Purkinje cell (primary cell): Measurements from ENCODE around the gene NAA80. TPM values are rescaled to one million over a fixed set of nuclear protein-coding genes. Genes with fewer than 3 reads are reported as not detected.

Source experiments
- polyA plus RNA-seq: library from polyadenylated mRNA; unstranded; fragments of >200 nt; fragmentation: Nextera tagmentation; gene quantifications from 2 replicates; pipeline ENCODE4 v1.2.1, GENCODE V29; 2014

The NAA80 gene, protein sequence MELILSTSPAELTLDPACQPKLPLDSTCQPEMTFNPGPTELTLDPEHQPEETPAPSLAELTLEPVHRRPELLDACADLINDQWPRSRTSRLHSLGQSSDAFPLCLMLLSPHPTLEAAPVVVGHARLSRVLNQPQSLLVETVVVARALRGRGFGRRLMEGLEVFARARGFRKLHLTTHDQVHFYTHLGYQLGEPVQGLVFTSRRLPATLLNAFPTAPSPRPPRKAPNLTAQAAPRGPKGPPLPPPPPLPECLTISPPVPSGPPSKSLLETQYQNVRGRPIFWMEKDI
- polyA plus RNA-seq: 0.76 and 4.6 TPM in 2 replicates

GRCh38 chr3:50298836-50299637, at the start of gene NAA80, which contains the start of gene HYAL3:
TSS of gene NAA80 (minus strand) at chr3:50299405. CDS start at chr3:50297463, 1,942 bp downstream.
TSS of gene HYAL3 (minus strand) at chr3:50299405. CDS start at chr3:50295602, 3,803 bp downstream.

GRCh38 chr3:50345586-50346234, 46.5 kb upstream of the NAA80 start, which contains the start of gene ZMYND10:
TSS of gene ZMYND10 (minus strand) at chr3:50345732. CDS start at chr3:50345579, 153 bp downstream.

DNA sequence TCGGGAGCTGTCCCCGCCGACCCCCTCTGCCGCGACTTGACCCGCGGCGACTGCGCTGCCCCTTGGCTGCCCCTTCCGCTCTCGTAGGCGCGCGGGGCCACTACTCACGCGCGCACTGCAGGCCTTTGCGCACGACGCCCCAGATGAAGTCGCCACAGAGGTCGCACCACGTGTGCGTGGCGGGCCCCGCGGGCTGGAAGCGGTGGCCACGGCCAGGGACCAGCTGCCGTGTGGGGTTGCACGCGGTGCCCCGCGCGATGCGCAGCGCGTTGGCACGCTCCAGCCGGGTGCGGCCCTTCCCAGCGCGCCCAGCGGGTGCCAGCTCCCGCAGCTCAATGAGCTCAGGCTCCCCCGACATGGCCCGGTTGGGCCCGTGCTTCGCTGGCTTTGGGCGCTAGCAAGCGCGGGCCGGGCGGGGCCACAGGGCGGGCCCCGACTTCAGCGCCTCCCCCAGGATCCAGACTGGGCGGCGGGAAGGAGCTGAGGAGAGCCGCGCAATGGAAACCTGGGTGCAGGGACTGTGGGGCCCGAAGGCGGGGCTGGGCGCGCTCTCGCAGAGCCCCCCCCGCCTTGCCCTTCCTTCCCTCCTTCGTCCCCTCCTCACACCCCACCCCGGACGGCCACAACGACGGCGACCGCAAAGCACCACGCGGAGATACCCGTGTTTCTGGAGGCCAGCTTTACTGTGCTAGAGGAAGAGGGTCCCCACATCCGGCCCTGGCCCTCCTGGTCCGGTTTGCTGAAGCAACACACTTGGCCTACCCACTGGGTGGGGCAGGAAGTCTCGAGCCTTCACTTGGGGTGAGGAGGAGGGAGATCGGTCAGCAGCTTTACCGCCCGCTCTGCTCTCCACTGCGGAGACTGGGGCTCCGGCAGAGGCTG, 41.5 kb upstream of the NAA80 start, which contains the start of gene RASSF1:
Gene RASSF1 (minus strand): TSS at position 389 of the 882 bp plus-strand sequence. CDS start 31 bp downstream, at position 358.

GRCh38 chr3:50327943-50328691, 28.9 kb upstream of the NAA80 start, which contains the start of gene TUSC2:
TSS of gene TUSC2 (minus strand) at chr3:50328223. CDS start at chr3:50328099, 124 bp downstream.

DNA sequence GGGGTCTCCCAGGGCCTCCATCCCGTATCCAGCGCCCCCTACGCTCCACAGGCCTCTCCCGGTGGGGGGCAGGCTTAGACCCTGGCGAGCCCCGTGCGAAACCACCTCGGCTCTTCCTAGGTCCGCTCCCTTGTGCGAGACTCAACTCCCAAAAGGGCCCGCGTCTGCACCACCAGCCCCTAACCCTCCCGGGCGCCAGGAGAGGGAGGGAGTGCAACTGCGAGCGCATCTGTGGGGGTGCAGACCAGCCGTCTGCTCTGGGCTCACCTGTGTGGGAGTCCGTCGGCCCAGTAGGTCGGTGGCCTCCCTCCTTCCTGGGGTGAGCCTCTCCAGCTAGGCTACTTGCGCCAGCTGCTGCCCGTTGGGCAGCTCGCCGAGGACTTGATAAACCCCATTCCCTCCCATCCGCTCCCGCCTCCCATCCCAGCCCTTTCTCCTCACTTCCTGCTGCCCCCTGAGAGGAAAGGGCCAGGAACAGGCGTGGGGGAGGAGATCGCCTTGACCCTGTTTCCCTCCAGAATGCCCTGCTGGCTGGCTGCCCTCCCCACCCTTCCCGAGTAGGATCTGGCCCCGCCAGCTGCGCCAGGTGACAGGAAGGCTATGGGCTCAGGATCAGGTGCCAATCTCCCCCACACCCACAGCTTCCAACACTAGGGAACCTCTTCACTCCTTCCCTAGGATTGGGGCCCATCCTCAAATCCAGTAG, 23.3 kb upstream of the NAA80 start, which contains the start of gene HYAL2:
Gene HYAL2 (minus strand): TSS at position 360 of the 706 bp plus-strand sequence. CDS start 2,256 bp downstream, outside the sequence.

DNA sequence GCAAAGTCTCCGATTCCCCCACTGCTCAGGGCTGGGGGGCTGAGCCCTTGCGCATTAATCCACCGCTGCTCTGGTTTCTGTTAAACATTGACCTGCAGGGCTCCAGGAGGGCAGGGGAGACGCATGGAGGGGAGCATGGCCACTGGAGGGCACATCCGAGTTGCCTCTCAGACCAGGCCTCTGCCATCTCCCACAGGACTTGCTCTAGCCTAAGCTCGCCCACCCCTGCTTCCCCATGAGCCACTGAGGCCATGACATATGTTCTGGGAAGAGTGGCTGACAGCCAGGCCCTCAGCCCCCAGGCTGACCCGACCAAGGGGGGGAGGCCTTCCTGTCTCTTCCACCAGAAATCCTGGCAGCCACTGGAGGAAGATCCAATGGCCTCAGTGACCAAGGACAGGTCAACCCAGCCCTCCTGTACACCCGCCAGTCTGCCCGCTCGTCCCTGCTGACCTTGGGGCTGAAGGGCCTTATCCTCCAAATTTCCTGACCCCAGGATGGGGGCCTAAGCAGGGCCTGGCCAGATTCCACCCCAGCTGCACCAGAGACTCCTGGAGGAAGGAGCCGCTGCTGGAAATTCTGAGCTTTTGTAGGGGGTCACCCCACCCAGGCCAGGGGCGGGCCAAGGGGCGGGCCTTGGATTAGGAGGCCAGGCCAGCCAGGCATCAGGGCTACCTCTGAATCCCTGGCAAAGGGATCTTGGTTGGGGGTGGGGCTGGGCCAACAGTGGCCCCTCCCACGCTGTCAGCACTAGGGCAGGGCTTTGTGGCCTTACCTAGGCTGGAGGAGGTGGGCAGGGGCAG, 4.0 kb upstream of the NAA80 start, which contains the start of gene HYAL1:
Gene HYAL1 (minus strand): TSS at position 562 of the 803 bp plus-strand sequence. CDS start 618 bp downstream, outside the sequence.

DNA sequence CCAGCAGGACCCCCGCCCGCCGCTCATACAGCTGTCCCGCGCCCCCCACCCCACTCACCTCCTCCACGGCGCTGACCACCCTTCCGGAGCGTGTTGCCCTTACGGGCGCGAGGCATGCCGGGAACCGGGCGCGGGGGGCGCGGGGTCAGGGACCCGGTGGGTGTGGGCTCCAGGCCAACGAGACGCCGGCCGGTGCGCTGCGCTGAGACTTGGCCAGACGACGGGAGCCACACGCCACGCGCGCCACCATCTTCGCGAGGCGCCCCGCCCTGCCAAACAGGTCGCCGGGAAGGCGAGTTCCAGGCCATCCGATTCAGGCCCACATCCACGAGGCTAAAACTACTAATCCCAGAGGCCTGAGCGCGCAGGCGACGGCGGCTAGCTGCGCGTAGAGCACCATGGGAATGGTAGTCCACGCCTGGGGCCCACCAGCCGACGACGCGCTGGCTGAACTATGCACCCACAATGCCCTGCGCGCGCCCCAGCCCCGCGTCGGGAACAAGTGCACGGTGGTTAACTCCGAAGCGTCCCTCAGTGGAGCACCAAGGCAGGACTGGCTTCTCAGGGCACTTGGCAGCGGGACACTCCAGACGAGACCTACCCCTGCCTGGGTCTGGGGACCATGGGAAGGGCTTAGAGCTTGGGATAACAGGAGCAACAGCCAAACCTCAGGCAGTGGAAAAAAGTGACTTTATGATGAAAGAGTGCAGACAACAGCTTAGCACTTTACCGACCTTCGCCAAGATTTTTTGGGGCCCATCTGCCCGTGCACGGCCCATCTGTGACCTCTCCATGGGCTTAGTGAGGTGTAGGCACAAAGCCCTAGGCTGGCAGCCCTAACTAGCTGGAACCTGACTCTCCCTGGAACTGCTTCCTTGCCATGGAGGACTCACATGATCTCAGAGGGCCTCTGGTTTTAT, 6.8 kb downstream of the NAA80 start, which contains the start of gene IFRD2:
Gene IFRD2 (minus strand): TSS at position 271 of the 920 bp plus-strand sequence. CDS start 155 bp downstream, at position 116.

DNA sequence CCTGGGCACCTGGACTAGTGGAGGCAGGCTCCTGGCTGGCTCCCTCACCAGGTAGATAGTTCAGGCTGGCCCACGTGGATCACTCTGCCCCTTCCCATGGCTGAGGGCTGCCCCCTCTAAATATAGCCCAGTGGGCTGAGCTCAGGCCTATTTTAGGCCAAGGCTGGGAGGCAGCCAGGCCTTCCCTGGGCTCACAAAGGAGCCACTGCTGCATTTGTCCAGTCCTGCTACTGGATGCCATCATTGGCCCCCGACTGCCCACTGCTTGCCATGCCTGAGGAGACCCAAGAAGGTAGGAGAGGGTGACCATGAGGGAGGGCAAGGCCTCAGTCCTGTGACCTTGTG, 20.4 kb downstream of the NAA80 start, which contains the start of gene LSMEM2:
Gene LSMEM2 (plus strand): TSS at position 208 of the 345 bp plus-strand sequence. CDS start 27 bp downstream, at position 235.

DNA sequence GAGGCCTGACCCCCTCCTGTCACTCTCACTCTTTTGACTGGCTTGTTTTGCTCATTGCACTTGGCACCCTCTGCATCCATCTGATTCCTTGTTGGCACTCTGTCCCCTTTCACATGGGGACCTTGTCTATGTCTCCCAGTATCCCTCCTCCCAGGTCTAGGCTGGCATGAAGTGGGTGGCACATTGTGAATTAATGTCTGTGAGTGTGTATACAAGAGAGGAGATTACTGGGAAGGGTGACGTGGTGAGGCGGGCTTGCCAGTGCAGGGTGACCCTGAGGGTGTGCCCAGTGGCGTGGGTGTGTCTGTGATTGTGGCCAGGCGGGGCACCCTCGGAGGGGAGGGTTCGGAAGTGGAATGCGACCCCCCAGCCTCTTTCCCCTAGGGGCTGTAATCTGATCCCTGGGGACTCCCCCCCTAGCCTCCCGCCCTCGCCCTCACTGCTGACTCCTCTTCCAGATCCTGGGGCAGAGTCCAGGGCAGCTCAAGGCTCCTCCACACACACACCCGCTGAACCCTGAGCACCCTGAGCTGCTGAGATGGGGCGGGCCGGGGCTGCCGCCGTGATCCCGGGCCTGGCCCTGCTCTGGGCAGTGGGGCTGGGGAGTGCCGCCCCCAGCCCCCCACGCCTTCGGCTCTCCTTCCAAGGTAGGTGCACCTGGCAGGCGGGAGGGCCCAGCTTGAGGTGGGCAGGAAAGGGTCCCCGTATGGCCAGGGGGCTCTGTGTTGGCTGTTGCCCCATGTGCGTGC, 30.3 kb downstream of the NAA80 start, which contains the start of gene SEMA3B:
Gene SEMA3B (plus strand): TSS at position 445 of the 749 bp plus-strand sequence. CDS start 94 bp downstream, at position 539.

Other genes with a start within 250 kb of the NAA80 start
- 27.7 and 31.1 TPM in 2 replicates for gene RBM5, start 210.5 kb downstream of the NAA80 start, polyA plus RNA-seq
- gene SEMA3F, start 144.1 kb downstream of the NAA80 start, polyA plus RNA-seq: 0.10 TPM in 1 of 2 replicates, not detected in the other
- gene GNAT1, start 107.8 kb downstream of the NAA80 start, polyA plus RNA-seq: not detected in 2 replicates
- 0.16 and 4.2 TPM in 2 replicates for gene SLC38A3, start 94.1 kb downstream of the NAA80 start, polyA plus RNA-seq
- 4.9 and 5.0 TPM in 2 replicates for gene GNAI2, start 63.2 kb downstream of the NAA80 start, polyA plus RNA-seq
- 0.27 and 0.28 TPM in 2 replicates for gene SEMA3B, start 30.3 kb downstream of the NAA80 start, polyA plus RNA-seq
- gene LSMEM2, start 20.3 kb downstream of the NAA80 start, polyA plus RNA-seq: not detected in 2 replicates
- 2.5 and 6.0 TPM in 2 replicates for gene IFRD2, start 7.0 kb downstream of the NAA80 start, polyA plus RNA-seq
- gene HYAL3, start within 50 bp of the NAA80 start, polyA plus RNA-seq: 3.8 TPM in 1 of 2 replicates, not detected in the other
- 0.83 TPM in 1 of 2 replicates, not detected in the other for gene HYAL1, start 4.2 kb upstream of the NAA80 start, polyA plus RNA-seq
- 1.8 and 4.4 TPM in 2 replicates for gene HYAL2, start 23.3 kb upstream of the NAA80 start, polyA plus RNA-seq
- gene TUSC2, start 28.8 kb upstream of the NAA80 start, polyA plus RNA-seq: 26.1 and 26.6 TPM in 2 replicates
- 2.4 and 3.2 TPM in 2 replicates for gene RASSF1, start 41.4 kb upstream of the NAA80 start, polyA plus RNA-seq
- gene ZMYND10, start 46.3 kb upstream of the NAA80 start, polyA plus RNA-seq: not detected in 2 replicates
- 47.8 and 60.9 TPM in 2 replicates for gene NPRL2, start 51.4 kb upstream of the NAA80 start, polyA plus RNA-seq
- gene CYB561D2, start 51.5 kb upstream of the NAA80 start, polyA plus RNA-seq: 7.5 and 22.2 TPM in 2 replicates
- 19.6 and 24.4 TPM in 2 replicates for gene TMEM115, start 60.1 kb upstream of the NAA80 start, polyA plus RNA-seq
- 39.3 and 63.3 TPM in 2 replicates for gene CACNA2D2, start 204.2 kb upstream of the NAA80 start, polyA plus RNA-seq